DND-41 (cell line): ENCODE results near the gene GANAB.

Experiments used
- CTCF ChIP-seq: IDR thresholded peaks from 2 replicates; pipeline ENCODE4 v1.5.1; 2012; ENCODE audit warnings: borderline replicate concordance, low read length, moderate library complexity, mild to moderate bottlenecking; ENCODE audit not compliant: poor library complexity, severe bottlenecking; ENCODE audit errors: extremely low read depth
- EZH2 ChIP-seq: IDR thresholded peaks from 3 replicates; pipeline ENCODE4 v1.6.1; 2012; ENCODE audit warnings: borderline replicate concordance, low read depth, mild to moderate bottlenecking, moderate library complexity, low read length, inconsistent platforms; ENCODE audit not compliant: severe bottlenecking

GRCh38 chr11:62588966-62589637, 57.3 kb downstream of the GANAB start:
- TF ChIP-seq CTCF, result peak; percentile 44
- TF ChIP-seq EZH2, result no peak
